OCI-LY3 (cell line): Measurements from ENCODE around the gene BCAR3.

Experiments used
- H2AFZ ChIP-seq: fragments of 200-600, 300-600 bp; shearing (Covaris generic); 2 replicates; pipeline ENCODE4 v1.6.0; 2014; ENCODE audit warnings: antibody characterized with exemption, low read depth, low read length
- H3K27ac ChIP-seq: fragments of 200-600, 300-600 bp; sonication (generic); 2 replicates; pipeline ENCODE4 v1.5.1; 2014; ENCODE audit warnings: mild to moderate bottlenecking, low read length, moderate library complexity, mixed read lengths
- H3K27me3 ChIP-seq: fragments of 200-600, 300-600 bp; sonication (generic); 2 replicates; pipeline ENCODE4 v1.6.1; 2014; ENCODE audit warnings: low read depth, low read length, mixed read lengths
- H3K36me3 ChIP-seq: fragments of 200-600, 300-600 bp; sonication (generic); replicated peaks from 2 replicates; pipeline ENCODE3; 2014; ENCODE audit warnings: low read depth, low read length, mixed read lengths
- H3K4me1 ChIP-seq: fragments of 300-600, 200-600 bp; sonication (generic); 2 replicates; pipeline ENCODE4 v1.6.1; 2014; ENCODE audit warnings: low read length, mixed read lengths
- H3K4me2 ChIP-seq: fragments of 200-600, 300-600 bp; sonication (generic); 2 replicates; pipeline ENCODE4 v1.6.1; 2014; ENCODE audit warnings: low read length, mixed read lengths
- H3K4me3 ChIP-seq: fragments of 300-600, 200-600 bp; sonication (generic); 2 replicates; pipeline ENCODE4 v1.5.1; 2014; ENCODE audit warnings: antibody characterized with exemption, mild to moderate bottlenecking, low read length, moderate library complexity
- H3K79me2 ChIP-seq: fragments of 300-600, 200-600 bp; shearing (Covaris generic); 2 replicates; pipeline ENCODE4 v1.6.1; 2014; ENCODE audit warnings: mild to moderate bottlenecking, low read length, mixed read lengths
- H3K9ac ChIP-seq: fragments of 300-600, 200-600 bp; shearing (Covaris generic); 2 replicates; pipeline ENCODE4 v1.6.0; 2014; ENCODE audit warnings: mild to moderate bottlenecking, low read length, moderate library complexity
- H3K9me3 ChIP-seq: fragments of 200-600, 300-600 bp; shearing (Covaris generic); 2 replicates; pipeline ENCODE4 v1.6.1; 2014; ENCODE audit warnings: low read length, mixed read lengths; ENCODE audit not compliant: insufficient read depth
- H4K20me1 ChIP-seq: fragments of 200-600, 300-600 bp; sonication (generic); 2 replicates; pipeline ENCODE4 v1.6.1; 2016; ENCODE audit warnings: low read length, mixed read lengths; ENCODE audit not compliant: insufficient read depth
- EZH2phosphoT487 ChIP-seq: fragments of 200-600 bp; shearing (Covaris generic); IDR thresholded peaks from 2 replicates; pipeline ENCODE4 v1.6.1; 2018; ENCODE audit warnings: antibody characterized with exemption, mixed run types, low read depth
- TF ChIP-seq, protein P1 (sequence below): fragments of 200-600, 300-600 bp; sonication (generic); IDR thresholded peaks from 2 replicates; pipeline ENCODE4 v1.5.1; 2014; ENCODE audit warnings: antibody characterized with exemption, low read length, low read depth

Gene BCAR3

DNA sequence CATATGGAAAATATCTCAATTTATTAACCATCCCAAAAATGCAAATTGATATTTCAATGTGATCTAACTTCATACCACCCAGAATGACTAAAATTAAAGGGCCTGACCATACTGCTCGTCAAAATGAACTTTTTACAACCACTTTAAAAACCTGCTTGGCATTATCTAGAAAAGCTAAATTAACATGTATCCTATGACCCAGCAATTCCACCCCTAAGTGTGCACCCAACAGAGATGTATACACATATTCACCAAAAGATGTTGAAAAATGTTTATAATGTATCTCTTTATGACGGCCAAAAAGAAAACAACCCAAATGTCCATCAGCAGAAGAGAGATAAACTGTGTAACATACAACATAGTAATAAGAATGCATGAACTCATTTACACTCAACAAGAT, 1.6 kb upstream of the BCAR3 start:
- Histone ChIP-seq H3K4me2 (no peak overlapping the region), H4K20me1 (peaks cover 24% of the 10 kb centered on the region), H3K36me3 (peaks cover 21% of the 10 kb centered on the region), H3K9ac (no peak overlapping the region), H3K9me3 (no peaks in the 10 kb centered on the region), H3K4me3 (no peak overlapping the region), H3K4me1 (peaks cover 37% of the 10 kb centered on the region), H3K27ac (no peak overlapping the region), H3K79me2 (peaks cover 33% of the 10 kb centered on the region), H3K27me3 (no peaks in the 10 kb centered on the region), H2AFZ (no peak overlapping the region)
- TF ChIP-seq, protein P1, sequence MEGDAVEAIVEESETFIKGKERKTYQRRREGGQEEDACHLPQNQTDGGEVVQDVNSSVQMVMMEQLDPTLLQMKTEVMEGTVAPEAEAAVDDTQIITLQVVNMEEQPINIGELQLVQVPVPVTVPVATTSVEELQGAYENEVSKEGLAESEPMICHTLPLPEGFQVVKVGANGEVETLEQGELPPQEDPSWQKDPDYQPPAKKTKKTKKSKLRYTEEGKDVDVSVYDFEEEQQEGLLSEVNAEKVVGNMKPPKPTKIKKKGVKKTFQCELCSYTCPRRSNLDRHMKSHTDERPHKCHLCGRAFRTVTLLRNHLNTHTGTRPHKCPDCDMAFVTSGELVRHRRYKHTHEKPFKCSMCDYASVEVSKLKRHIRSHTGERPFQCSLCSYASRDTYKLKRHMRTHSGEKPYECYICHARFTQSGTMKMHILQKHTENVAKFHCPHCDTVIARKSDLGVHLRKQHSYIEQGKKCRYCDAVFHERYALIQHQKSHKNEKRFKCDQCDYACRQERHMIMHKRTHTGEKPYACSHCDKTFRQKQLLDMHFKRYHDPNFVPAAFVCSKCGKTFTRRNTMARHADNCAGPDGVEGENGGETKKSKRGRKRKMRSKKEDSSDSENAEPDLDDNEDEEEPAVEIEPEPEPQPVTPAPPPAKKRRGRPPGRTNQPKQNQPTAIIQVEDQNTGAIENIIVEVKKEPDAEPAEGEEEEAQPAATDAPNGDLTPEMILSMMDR: no peak
- TF ChIP-seq EZH2phosphoT487: no peak

DNA sequence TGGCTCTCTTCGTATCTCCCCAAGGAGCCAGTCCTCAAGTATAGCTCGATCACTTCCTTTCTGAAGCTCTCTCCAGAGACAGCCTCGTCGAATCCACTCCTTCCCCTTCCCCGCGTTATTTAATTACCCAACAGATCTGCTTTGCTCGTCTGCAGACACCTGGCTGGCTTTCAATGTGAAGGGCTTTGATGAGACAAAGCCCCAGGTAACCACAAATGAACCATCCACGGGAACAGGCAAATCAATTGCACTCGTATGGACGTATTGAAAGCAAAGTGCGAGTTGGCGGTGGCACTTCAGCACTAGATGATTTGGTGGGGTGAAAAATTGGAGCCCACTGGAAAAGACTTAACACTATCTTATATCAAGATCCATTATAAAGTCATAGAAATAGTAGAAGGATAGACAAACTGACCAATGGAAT, 364 bp upstream of the BCAR3 start:
- Histone ChIP-seq H3K36me3 (peaks cover 34% of the 10 kb centered on the region), H3K4me1 (peaks cover 37% of the 10 kb centered on the region), H3K9ac (peak overlapping the region; percentile 77), H3K9me3 (no peaks in the 10 kb centered on the region), H3K79me2 (peaks cover 45% of the 10 kb centered on the region), H3K27me3 (no peaks in the 10 kb centered on the region), H2AFZ (no peak overlapping the region), H4K20me1 (peaks cover 36% of the 10 kb centered on the region), H3K4me2 (peak overlapping the region; percentile 84), H3K27ac (peak overlapping the region; percentile 59), H3K4me3 (peak overlapping the region; percentile 93)
- TF ChIP-seq, protein P1: no peak
- TF ChIP-seq EZH2phosphoT487: no peak

DNA sequence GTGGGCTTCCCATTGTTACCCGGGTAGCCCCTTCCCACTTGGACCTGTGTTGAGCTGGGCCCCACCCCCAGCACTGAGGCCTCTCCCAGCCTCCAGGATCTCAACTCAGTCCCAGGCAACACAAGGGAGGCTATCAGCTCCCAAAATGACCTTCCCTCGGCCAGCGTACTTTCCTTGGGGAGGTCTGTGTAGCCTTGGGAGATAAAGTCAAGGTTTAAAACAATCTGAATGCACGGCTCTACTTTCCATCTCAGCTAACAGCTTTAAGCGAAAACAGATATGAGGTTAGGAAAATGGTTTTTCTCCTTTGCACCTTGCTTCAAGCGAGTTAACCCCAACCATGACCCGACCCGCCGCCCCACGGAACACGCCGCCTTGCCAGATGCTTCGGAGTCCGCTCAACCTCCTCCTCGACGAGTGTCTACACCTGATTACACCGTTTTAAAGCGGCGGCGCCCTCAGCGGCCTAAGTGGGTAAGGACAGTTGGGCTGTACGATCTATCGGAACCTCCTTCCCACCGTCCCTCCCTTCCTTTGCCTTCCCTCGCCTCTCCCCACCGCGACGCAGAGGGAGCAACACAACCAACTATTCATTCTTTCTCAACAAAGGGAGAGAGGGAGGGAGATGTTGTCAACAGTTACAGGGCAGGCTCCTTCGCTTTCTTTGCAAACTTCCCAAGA, 1.1 kb downstream of the BCAR3 start:
- peak overlapping the region; percentile 47 for H3K27ac ChIP-seq
- no peak overlapping the region for H2AFZ ChIP-seq
- no peak for TF ChIP-seq EZH2phosphoT487
- TF ChIP-seq, protein P1: peak; percentile 53
- no peaks in the 10 kb centered on the region for H3K9me3 ChIP-seq
- peak overlapping the region; percentile 77 for H3K9ac ChIP-seq
- peaks cover 51% of the 10 kb centered on the region for H4K20me1 ChIP-seq
- H3K79me2 ChIP-seq: peaks cover 59% of the 10 kb centered on the region
- H3K27me3 ChIP-seq: no peaks in the 10 kb centered on the region
- H3K4me3 ChIP-seq: peak overlapping the region; percentile 93
- H3K4me1 ChIP-seq: peaks cover 23% of the 10 kb centered on the region
- H3K36me3 ChIP-seq: peaks cover 39% of the 10 kb centered on the region
- peak overlapping the region; percentile 84 for H3K4me2 ChIP-seq

DNA sequence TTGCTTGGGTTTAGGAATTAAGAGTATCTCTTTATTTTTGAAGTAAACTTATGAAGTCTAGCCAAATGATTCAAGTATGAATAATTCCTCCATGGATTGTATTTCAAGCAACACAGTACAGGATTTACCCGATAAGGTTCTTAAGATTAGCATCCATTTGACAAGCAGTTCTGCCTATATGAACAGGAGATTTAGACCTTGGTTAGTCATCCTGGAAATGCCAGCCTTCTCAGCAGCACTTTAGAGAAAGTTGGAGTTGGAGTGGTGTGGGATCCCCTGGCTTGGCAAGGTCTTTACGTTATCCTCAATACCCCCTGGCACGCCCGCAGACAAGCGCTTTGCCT, 1.6 kb downstream of the BCAR3 start:
- H3K27ac ChIP-seq: no peak overlapping the region
- H3K79me2 ChIP-seq: peaks cover 64% of the 10 kb centered on the region
- TF ChIP-seq, protein P1: no peak
- no peak for TF ChIP-seq EZH2phosphoT487
- peaks cover 18% of the 10 kb centered on the region for H3K4me1 ChIP-seq
- H3K9ac ChIP-seq: peak overlapping the region; percentile 77
- peak overlapping the region; percentile 84 for H3K4me2 ChIP-seq
- H2AFZ ChIP-seq: no peak overlapping the region
- H3K4me3 ChIP-seq: peak overlapping the region; percentile 93
- peaks cover 56% of the 10 kb centered on the region for H4K20me1 ChIP-seq
- H3K36me3 ChIP-seq: peaks cover 39% of the 10 kb centered on the region
- H3K9me3 ChIP-seq: no peaks in the 10 kb centered on the region
- no peaks in the 10 kb centered on the region for H3K27me3 ChIP-seq
